GM23338 (cell line): Measurements from ENCODE around the gene PML.

Experiments
- CTCF ChIP-seq, 2 experiments: fragments of 200-600 bp in 1 of 2; sonication (generic) in 1 of 2; conservative IDR thresholded peaks; 2 replicates each; pipeline versions ENCODE4 v1.5.1 to v1.6.1; 2016 to 2017; ENCODE audit warnings: antibody characterized with exemption in 2 of 2, low read depth in 2 of 2, mild to moderate bottlenecking in 2 of 2, moderate library complexity in 1 of 2
- EZH2 ChIP-seq: fragments of 200-600 bp; sonication (generic); IDR thresholded peaks from one replicate; pipeline ENCODE4 v1.8.0; 2017; ENCODE audit warnings: antibody characterized with exemption, mild to moderate bottlenecking, low read depth; ENCODE audit not compliant: unreplicated experiment
- EZH2phosphoT487 ChIP-seq: fragments of 200-600 bp; sonication (generic); IDR thresholded peaks from one replicate; pipeline ENCODE4 v1.8.1; 2018; ENCODE audit warnings: antibody characterized with exemption; ENCODE audit not compliant: unreplicated experiment
- JUNB ChIP-seq: IDR thresholded peaks from one replicate; pipeline ENCODE4 v1.6.1; 2016; ENCODE audit warnings: antibody characterized with exemption; ENCODE audit not compliant: unreplicated experiment
- POLR2AphosphoS5 ChIP-seq: IDR thresholded peaks from 2 replicates; pipeline ENCODE4 v1.6.1; 2016; ENCODE audit warnings: antibody characterized with exemption, low read depth
- REST ChIP-seq: IDR thresholded peaks from one replicate; pipeline ENCODE4 v1.6.1; 2018; ENCODE audit warnings: antibody characterized with exemption; ENCODE audit not compliant: unreplicated experiment
- ZNF114 ChIP-seq: fragments of 250-450 bp; sonication (Bioruptor Pico); IDR thresholded peaks from 2 replicates; pipeline ENCODE4 v1.5.0; 2020; ENCODE audit warnings: mild to moderate bottlenecking, moderate library complexity
- ZNF331 ChIP-seq: fragments of 250-450 bp; sonication (Bioruptor Pico); IDR thresholded peaks from 2 replicates; pipeline ENCODE4 v1.5.0; 2020; ENCODE audit warnings: low read depth, mild to moderate bottlenecking, moderate library complexity
- ZNF462 ChIP-seq: fragments of 250-450 bp; sonication (Bioruptor Pico); IDR thresholded peaks from 2 replicates; pipeline ENCODE4 v1.5.0; 2020; ENCODE audit warnings: mild to moderate bottlenecking, moderate library complexity

- TF ChIP-seq CTCF (conservative IDR thresholded peaks at IDR 0.05; ENCODE audit: low read depth in 2 of 2) (no peak), JUNB (no peak), POLR2AphosphoS5 (no peak), ZNF462 (no peak), REST (no peak), EZH2 (no peak), ZNF114 (CRISPR knock-in tag) (no peak), EZH2phosphoT487 (no peak), ZNF331 (CRISPR knock-in tag) (no peak)
Measured at GRCh38 chr15:74035121-74036017, 40.9 kb downstream of the PML start.
